ENCODE results near the gene SPDYE4.

The SPDYE4 gene

GRCh38 chr17:8749616-8750015, 8.7 kb downstream of the SPDYE4 start:
- H2AFZ ChIP-seq (ENCODE audit: low read length), result no peak overlapping the region
- H3K4ac ChIP-seq (ENCODE audit: low read length), result no peak overlapping the region
- H3K4me3 ChIP-seq (ENCODE audit: low read length in 2 of 2), result no peak overlapping the region
- H3K27me3 ChIP-seq (ENCODE audit: control insufficient read depth in 3 of 3, insufficient read depth in 3 of 3, low read depth in 1 of 3, low read length in 3 of 3), result peaks cover 0 to 6% (median 6%) of the 10 kb centered on the region in 3 experiments
- H3K4me2 ChIP-seq (ENCODE audit: insufficient read depth, low read length, poor library complexity, severe bottlenecking), result no peak overlapping the region
- no peak overlapping the region for H3K9ac ChIP-seq (ENCODE audit: low read depth, low read length, poor library complexity)
- no peak overlapping the region for H3K18ac ChIP-seq (ENCODE audit: low read length)
- no peak overlapping the region for H2BK5ac ChIP-seq (ENCODE audit: low read length)
- no peak overlapping the region for H2BK15ac ChIP-seq (ENCODE audit: low read length)
- H3K36me3 ChIP-seq (replicated peaks in 1 of 2; ENCODE audit: control insufficient read depth in 2 of 2, insufficient read depth in 2 of 2, low read length in 2 of 2), result no peaks in the 10 kb centered on the region
- DNase-seq (ENCODE audit: low spot score), result no peak
- H3K79me1 ChIP-seq (ENCODE audit: low read depth, low read length), result no peaks in the 10 kb centered on the region
- H2BK12ac ChIP-seq (ENCODE audit: low read length), result no peak overlapping the region
- H3K23ac ChIP-seq (ENCODE audit: low read depth, low read length, poor library complexity), result no peak overlapping the region
- H2AK5ac ChIP-seq (ENCODE audit: low read depth, low read length), result no peak overlapping the region
- H3K27ac ChIP-seq (replicated peaks; ENCODE audit: low read length), result no peak overlapping the region
- H3K9me3 ChIP-seq (replicated peaks in 1 of 2; ENCODE audit: control insufficient read depth in 2 of 2, insufficient read depth in 1 of 2, low read depth in 1 of 2, low read length in 2 of 2), result peaks cover 0 to 2% of the 10 kb centered on the region in 2 donors
- no peak overlapping the region for H4K8ac ChIP-seq (ENCODE audit: low read depth, low read length)
- H4K91ac ChIP-seq (ENCODE audit: low read depth, low read length, poor library complexity), result no peak overlapping the region
- peaks cover under 1 to 5% of the 10 kb centered on the region in 2 donors for H3K4me1 ChIP-seq (ENCODE audit: control insufficient read depth in 2 of 2, insufficient read depth in 1 of 2, low read depth in 1 of 2, low read length in 2 of 2)
- no peak overlapping the region for H2BK120ac ChIP-seq (ENCODE audit: low read depth, low read length)
- WGBS, 2 donors (ENCODE audit: extremely low coverage in 2 of 2, insufficient read length in 2 of 2, insufficient replicate concordance in 1 of 2), result no CpG with 5 or more reads among the region's 3 CpGs
- H3K14ac ChIP-seq (ENCODE audit: low read length), result no peak overlapping the region

DNA sequence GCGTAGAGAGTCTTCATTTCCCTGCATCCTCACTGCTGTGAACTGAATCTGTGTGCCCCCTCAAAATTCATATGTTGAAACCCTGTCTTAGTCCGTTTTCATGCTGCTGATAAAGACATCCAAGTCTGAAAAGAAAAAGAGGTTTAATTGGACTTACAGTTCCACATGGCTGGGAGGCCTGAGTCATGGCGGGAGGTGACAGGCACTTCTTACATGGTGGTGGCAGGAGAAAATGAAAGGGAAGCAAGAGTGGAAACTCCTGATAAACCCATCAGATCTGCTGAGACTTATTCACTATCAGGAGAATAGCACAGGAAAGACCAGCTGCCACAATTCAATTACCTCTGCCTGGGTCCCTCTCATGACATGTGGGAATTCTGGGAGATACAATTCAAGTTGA, 10.6 kb downstream of the SPDYE4 start:
- WGBS, 2 donors (ENCODE audit: extremely low coverage in 2 of 2, insufficient read length in 2 of 2, insufficient replicate concordance in 1 of 2), result no CpG with 5 or more reads among the region's 3 CpGs
- no peaks in the 10 kb centered on the region for H3K79me1 ChIP-seq (ENCODE audit: low read depth, low read length)
- no peak overlapping the region for H2BK120ac ChIP-seq (ENCODE audit: low read depth, low read length)
- H3K4ac ChIP-seq (ENCODE audit: low read length), result no peak overlapping the region
- no peak overlapping the region for H3K4me3 ChIP-seq (ENCODE audit: low read length in 2 of 2)
- H3K23ac ChIP-seq (ENCODE audit: low read depth, low read length, poor library complexity), result no peak overlapping the region
- no peak overlapping the region for H2AK5ac ChIP-seq (ENCODE audit: low read depth, low read length)
- H3K14ac ChIP-seq (ENCODE audit: low read length), result no peak overlapping the region
- H2BK5ac ChIP-seq (ENCODE audit: low read length), result no peak overlapping the region
- peaks cover 0 to 6% (median 6%) of the 10 kb centered on the region in 3 experiments for H3K27me3 ChIP-seq (ENCODE audit: control insufficient read depth in 3 of 3, insufficient read depth in 3 of 3, low read depth in 1 of 3, low read length in 3 of 3)
- H2BK15ac ChIP-seq (ENCODE audit: low read length), result no peak overlapping the region
- H3K4me2 ChIP-seq (ENCODE audit: insufficient read depth, low read length, poor library complexity, severe bottlenecking), result no peak overlapping the region
- H3K18ac ChIP-seq (ENCODE audit: low read length), result no peak overlapping the region
- H3K27ac ChIP-seq (replicated peaks; ENCODE audit: low read length), result no peak overlapping the region
- peaks cover 5 to 8% of the 10 kb centered on the region in 2 donors for H3K4me1 ChIP-seq (ENCODE audit: control insufficient read depth in 2 of 2, insufficient read depth in 1 of 2, low read depth in 1 of 2, low read length in 2 of 2)
- no peaks in the 10 kb centered on the region for H3K36me3 ChIP-seq (replicated peaks in 1 of 2; ENCODE audit: control insufficient read depth in 2 of 2, insufficient read depth in 2 of 2, low read length in 2 of 2)
- no peak overlapping the region for H2AFZ ChIP-seq (ENCODE audit: low read length)
- no peak overlapping the region for H4K8ac ChIP-seq (ENCODE audit: low read depth, low read length)
- peaks cover 0 to 2% of the 10 kb centered on the region in 2 donors for H3K9me3 ChIP-seq (replicated peaks in 1 of 2; ENCODE audit: control insufficient read depth in 2 of 2, insufficient read depth in 1 of 2, low read depth in 1 of 2, low read length in 2 of 2)
- H4K91ac ChIP-seq (ENCODE audit: low read depth, low read length, poor library complexity), result no peak overlapping the region
- H2BK12ac ChIP-seq (ENCODE audit: low read length), result no peak overlapping the region
- H3K9ac ChIP-seq (ENCODE audit: low read depth, low read length, poor library complexity), result no peak overlapping the region
- no peak for DNase-seq (ENCODE audit: low spot score)

DNA sequence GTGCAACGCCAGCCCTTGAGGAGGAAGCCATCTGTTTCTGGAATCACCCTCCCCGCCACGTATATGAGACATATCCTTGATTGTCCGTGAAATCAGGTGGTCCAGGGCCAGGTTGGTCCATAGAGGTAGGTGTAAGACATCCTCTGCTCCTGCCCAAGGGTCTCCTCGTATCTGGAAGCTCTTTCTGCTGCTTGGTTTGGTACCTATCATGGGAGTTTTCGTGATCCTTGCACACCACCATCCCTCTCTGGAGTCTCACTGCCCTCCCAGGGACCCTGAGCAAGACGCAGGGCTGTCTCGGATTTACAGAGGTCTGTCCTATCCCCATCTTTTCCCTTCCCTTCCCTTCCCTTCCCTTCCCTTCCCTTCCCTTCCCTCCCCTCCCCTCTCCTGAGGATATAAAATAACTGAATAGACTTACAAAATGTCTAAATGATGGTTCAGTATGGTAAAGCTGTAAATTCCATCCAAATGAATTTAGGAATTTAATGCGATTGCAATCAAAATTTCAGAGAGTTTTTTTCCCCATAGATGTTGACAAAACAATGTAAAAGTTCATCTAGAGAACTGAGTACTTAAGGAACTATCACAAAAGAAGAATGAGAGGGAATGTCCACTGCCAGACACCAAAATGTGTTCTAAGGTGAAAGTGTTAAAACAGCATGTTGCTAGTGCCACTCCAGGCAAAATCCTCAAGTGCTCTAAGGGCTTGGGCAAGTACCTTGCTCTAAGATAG, 11.7 kb downstream of the SPDYE4 start:
- Histone ChIP-seq H3K9ac (ENCODE audit: low read depth, low read length, poor library complexity) (peak overlapping the region; percentile 32), H4K8ac (ENCODE audit: low read depth, low read length) (no peak overlapping the region), H3K23ac (ENCODE audit: low read depth, low read length, poor library complexity) (no peak overlapping the region), H3K27me3 (ENCODE audit: control insufficient read depth in 3 of 3, insufficient read depth in 3 of 3, low read depth in 1 of 3, low read length in 3 of 3) (peaks cover 0 to 6% (median 1%) of the 10 kb centered on the region in 3 experiments), H3K4me3 (ENCODE audit: low read length in 2 of 2) (peak overlapping the region; percentile 47 to 87), H3K36me3 (replicated peaks in 1 of 2; ENCODE audit: control insufficient read depth in 2 of 2, insufficient read depth in 2 of 2, low read length in 2 of 2) (no peaks in the 10 kb centered on the region), H3K27ac (replicated peaks; ENCODE audit: low read length) (no peak overlapping the region), H2BK5ac (ENCODE audit: low read length) (no peak overlapping the region), H2BK15ac (ENCODE audit: low read length) (no peak overlapping the region), H2BK12ac (ENCODE audit: low read length) (no peak overlapping the region), H3K4ac (ENCODE audit: low read length) (no peak overlapping the region), H3K18ac (ENCODE audit: low read length) (no peak overlapping the region), H3K4me1 (ENCODE audit: control insufficient read depth in 2 of 2, insufficient read depth in 1 of 2, low read depth in 1 of 2, low read length in 2 of 2) (peaks cover 5 to 8% of the 10 kb centered on the region in 2 donors), H2AK5ac (ENCODE audit: low read depth, low read length) (no peak overlapping the region), H2BK120ac (ENCODE audit: low read depth, low read length) (no peak overlapping the region), H3K79me1 (ENCODE audit: low read depth, low read length) (no peaks in the 10 kb centered on the region), H3K4me2 (ENCODE audit: insufficient read depth, low read length, poor library complexity, severe bottlenecking) (peak overlapping the region; percentile 94), H2AFZ (ENCODE audit: low read length) (peak overlapping the region; percentile 95), H4K91ac (ENCODE audit: low read depth, low read length, poor library complexity) (no peak overlapping the region), H3K14ac (ENCODE audit: low read length) (no peak overlapping the region), H3K9me3 (replicated peaks in 1 of 2; ENCODE audit: control insufficient read depth in 2 of 2, insufficient read depth in 1 of 2, low read depth in 1 of 2, low read length in 2 of 2) (peaks cover 0 to 2% of the 10 kb centered on the region in 2 donors)
- no peak for DNase-seq (ENCODE audit: low spot score)
- no CpG with 5 or more reads among the region's 9 CpGs for WGBS, 2 donors (ENCODE audit: extremely low coverage in 2 of 2, insufficient read length in 2 of 2, insufficient replicate concordance in 1 of 2)

DNA sequence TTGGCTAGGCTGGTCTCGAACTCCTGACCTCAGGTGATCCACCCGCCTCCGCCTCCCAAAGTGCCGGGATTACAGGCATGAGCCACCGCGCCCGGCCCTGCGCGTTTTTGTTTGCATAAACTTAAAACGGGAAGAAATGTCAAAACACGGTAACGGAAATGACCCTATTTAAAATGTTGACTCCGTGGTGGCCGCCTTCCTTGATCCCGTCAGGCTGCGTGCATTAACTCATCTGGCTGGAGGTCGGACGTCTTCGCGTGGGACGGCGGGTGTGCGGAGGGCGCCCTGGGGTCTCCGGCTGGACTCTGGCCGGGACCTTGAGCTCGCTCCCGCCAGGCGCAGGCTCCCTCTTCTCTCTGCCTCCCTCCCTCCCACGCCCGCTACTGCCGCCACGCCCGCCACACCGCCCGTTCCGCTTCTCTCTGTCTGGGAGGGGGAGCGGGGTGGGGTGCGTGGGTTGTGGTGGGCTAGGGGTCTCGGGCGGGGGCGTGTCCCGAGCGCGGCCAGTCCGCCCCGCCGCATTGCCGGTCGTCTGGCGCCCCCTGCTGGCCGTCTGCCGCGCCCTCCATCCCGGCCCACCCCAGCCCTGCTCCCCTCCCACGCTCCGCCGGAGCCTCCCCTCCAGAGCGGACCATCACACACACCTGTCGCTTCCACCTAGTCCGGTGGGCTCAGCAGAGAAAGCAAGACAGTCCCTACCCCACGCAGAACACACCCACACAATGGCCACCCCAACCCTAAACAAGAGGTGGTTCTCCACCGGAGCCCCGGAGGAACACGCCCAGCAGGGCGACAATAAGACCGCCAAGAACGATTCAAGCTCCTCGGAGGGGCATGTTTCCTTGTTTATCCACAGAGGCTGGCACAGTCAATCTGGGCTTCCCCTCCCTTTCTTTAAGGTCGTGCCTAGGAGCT, 12.5 kb downstream of the SPDYE4 start:
- Histone ChIP-seq H3K9me3 (replicated peaks in 1 of 2; ENCODE audit: control insufficient read depth in 2 of 2, insufficient read depth in 1 of 2, low read depth in 1 of 2, low read length in 2 of 2) (peaks cover 0 to 2% of the 10 kb centered on the region in 2 donors), H2AK5ac (ENCODE audit: low read depth, low read length) (no peak overlapping the region)

More for the DNA sequence above, 12.5 kb downstream of the SPDYE4 start:
- Histone ChIP-seq H3K4me1 (ENCODE audit: control insufficient read depth in 2 of 2, insufficient read depth in 1 of 2, low read depth in 1 of 2, low read length in 2 of 2) (peaks cover 5 to 8% of the 10 kb centered on the region in 2 donors), H3K4ac (ENCODE audit: low read length) (no peak overlapping the region), H2BK12ac (ENCODE audit: low read length) (no peak overlapping the region), H3K23ac (ENCODE audit: low read depth, low read length, poor library complexity) (no peak overlapping the region), H3K79me1 (ENCODE audit: low read depth, low read length) (no peaks in the 10 kb centered on the region), H3K18ac (ENCODE audit: low read length) (peak overlapping the region; percentile 62), H3K9ac (ENCODE audit: low read depth, low read length, poor library complexity) (peak overlapping the region; percentile 78), H2BK15ac (ENCODE audit: low read length) (no peak overlapping the region), H4K91ac (ENCODE audit: low read depth, low read length, poor library complexity) (no peak overlapping the region), H3K4me3 (ENCODE audit: low read length in 2 of 2) (peak overlapping the region; percentile 47 to 87), H3K27me3 (ENCODE audit: control insufficient read depth in 3 of 3, insufficient read depth in 3 of 3, low read depth in 1 of 3, low read length in 3 of 3) (peaks cover 0 to 6% (median 0%) of the 10 kb centered on the region in 3 experiments), H3K4me2 (ENCODE audit: insufficient read depth, low read length, poor library complexity, severe bottlenecking) (peak overlapping the region; percentile 94), H4K8ac (ENCODE audit: low read depth, low read length) (no peak overlapping the region), H2BK120ac (ENCODE audit: low read depth, low read length) (no peak overlapping the region), H3K36me3 (replicated peaks in 1 of 2; ENCODE audit: control insufficient read depth in 2 of 2, insufficient read depth in 2 of 2, low read length in 2 of 2) (no peaks in the 10 kb centered on the region), H2AFZ (ENCODE audit: low read length) (peak overlapping the region; percentile 95), H3K27ac (replicated peaks; ENCODE audit: low read length) (no peak overlapping the region), H2BK5ac (ENCODE audit: low read length) (no peak overlapping the region), H3K14ac (ENCODE audit: low read length) (no peak overlapping the region)
- no CpG with 5 or more reads among the region's 70 CpGs for WGBS, 2 donors (ENCODE audit: extremely low coverage in 2 of 2, insufficient read length in 2 of 2, insufficient replicate concordance in 1 of 2)
- peak; percentile 80 for DNase-seq (ENCODE audit: low spot score)
